DOHH2 (cell line): Measurements from ENCODE around the gene CD247.

ENCODE experiments used
- H3F3A ChIP-seq: fragments of 200-600 bp; sonication (generic), shearing (Covaris generic); 2 replicates; pipeline ENCODE4 v1.6.0; 2016; ENCODE audit warnings: antibody characterized with exemption, mild to moderate bottlenecking; ENCODE audit not compliant: control insufficient read depth, insufficient read depth
- H3K27ac ChIP-seq: fragments of 200-600 bp; sonication (generic); 2 replicates; pipeline ENCODE4 v1.5.1; 2014; ENCODE audit warnings: low read depth, mild to moderate bottlenecking, low read length, moderate library complexity
- H3K27me3 ChIP-seq: fragments of 200-600 bp; sonication (generic); 2 replicates; pipeline ENCODE4 v1.6.1; 2014; ENCODE audit warnings: mild to moderate bottlenecking, low read length, mixed read lengths; ENCODE audit not compliant: control insufficient read depth
- H3K36me3 ChIP-seq: fragments of 200-600 bp; sonication (generic); 2 replicates; pipeline ENCODE4 v1.6.1; 2014; ENCODE audit warnings: mild to moderate bottlenecking, low read length, moderate library complexity, mixed read lengths; ENCODE audit not compliant: control insufficient read depth
- H3K4me1 ChIP-seq: fragments of 200-600 bp; sonication (generic); 2 replicates; pipeline ENCODE4 v1.6.1; 2014; ENCODE audit warnings: mild to moderate bottlenecking, low read length, mixed read lengths; ENCODE audit not compliant: control insufficient read depth
- H3K4me2 ChIP-seq: fragments of 200-600 bp; sonication (generic); 2 replicates; pipeline ENCODE4 v1.6.0; 2014; ENCODE audit warnings: mild to moderate bottlenecking, low read length, moderate library complexity
- H3K4me3 ChIP-seq: fragments of 200-600 bp; sonication (generic); 2 replicates; pipeline ENCODE4 v1.5.1; 2014; ENCODE audit warnings: mild to moderate bottlenecking, low read length, mixed read lengths
- H3K79me2 ChIP-seq: fragments of 200-600 bp; sonication (generic); 2 replicates; pipeline ENCODE4 v1.6.1; 2014; ENCODE audit warnings: mild to moderate bottlenecking, low read length, mixed read lengths; ENCODE audit not compliant: control insufficient read depth
- H3K9me2 ChIP-seq: fragments of 200-600 bp; sonication (generic); replicated peaks from 2 replicates; pipeline ENCODE4 v1.6.1; 2014; ENCODE audit warnings: mild to moderate bottlenecking, low read length, mixed read lengths; ENCODE audit not compliant: control insufficient read depth
- H3K9me3 ChIP-seq: fragments of 200-600 bp; sonication (generic); 2 replicates; pipeline ENCODE4 v1.6.1; 2014; ENCODE audit warnings: antibody characterized with exemption, low read length, mixed read lengths; ENCODE audit not compliant: control insufficient read depth, insufficient read depth
- H4K20me1 ChIP-seq: fragments of 200-600 bp; sonication (generic); 2 replicates; pipeline ENCODE4 v1.6.0; 2014; ENCODE audit warnings: low read depth, mild to moderate bottlenecking, antibody characterized with exemption, low read length, moderate library complexity; ENCODE audit not compliant: control insufficient read depth, insufficient read depth
- EZH2phosphoT487 ChIP-seq: fragments of 200-600 bp; sonication (generic); IDR thresholded peaks from 2 replicates; pipeline ENCODE4 v1.6.1; 2017; ENCODE audit warnings: borderline replicate concordance, mild to moderate bottlenecking, antibody characterized with exemption, low read length, moderate library complexity, mixed read lengths
- TF ChIP-seq, protein P1 (sequence below): fragments of 200-600 bp; sonication (generic); IDR thresholded peaks from one replicate; pipeline ENCODE4 v1.5.1; 2014; ENCODE audit warnings: antibody characterized with exemption, mild to moderate bottlenecking, low read depth, low read length; ENCODE audit not compliant: poor library complexity, severe bottlenecking

CD247 gene

DNA sequence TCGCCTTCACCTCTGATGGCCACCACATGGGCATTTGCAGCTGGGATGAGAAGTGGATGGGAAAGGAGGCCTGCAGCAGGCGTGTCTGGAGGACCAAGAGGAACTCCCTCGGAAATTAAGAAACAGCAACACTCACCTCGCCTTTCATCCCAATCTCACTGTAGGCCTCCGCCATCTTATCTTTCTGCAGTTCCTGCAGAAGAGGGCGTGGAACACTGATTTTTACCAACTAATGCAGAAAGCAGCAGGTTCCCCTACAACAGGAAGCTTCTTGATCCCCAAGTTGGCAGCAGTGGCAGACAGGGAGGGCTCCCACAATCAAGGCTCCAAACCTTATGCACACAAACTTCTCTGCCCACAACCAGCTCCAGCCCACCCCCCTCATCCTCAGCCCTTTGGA, 84.4 kb downstream of the CD247 start:
- Histone ChIP-seq H3K27ac (no peak overlapping the region), H3K4me1 (peaks cover 68% of the 10 kb centered on the region)

GRCh38 chr1:167432780-167433179, 85.5 kb downstream of the CD247 start:
- H3K4me1 ChIP-seq: peaks cover 68% of the 10 kb centered on the region
- H3K27ac ChIP-seq: peak overlapping the region; percentile 95
- peak overlapping the region; percentile 99 for H3K4me2 ChIP-seq
- H3K9me3 ChIP-seq: no peaks in the 10 kb centered on the region
- H3K9me2 ChIP-seq: no peaks in the 10 kb centered on the region
- H3K4me3 ChIP-seq: peak overlapping the region; percentile 71
- TF ChIP-seq, protein P1, sequence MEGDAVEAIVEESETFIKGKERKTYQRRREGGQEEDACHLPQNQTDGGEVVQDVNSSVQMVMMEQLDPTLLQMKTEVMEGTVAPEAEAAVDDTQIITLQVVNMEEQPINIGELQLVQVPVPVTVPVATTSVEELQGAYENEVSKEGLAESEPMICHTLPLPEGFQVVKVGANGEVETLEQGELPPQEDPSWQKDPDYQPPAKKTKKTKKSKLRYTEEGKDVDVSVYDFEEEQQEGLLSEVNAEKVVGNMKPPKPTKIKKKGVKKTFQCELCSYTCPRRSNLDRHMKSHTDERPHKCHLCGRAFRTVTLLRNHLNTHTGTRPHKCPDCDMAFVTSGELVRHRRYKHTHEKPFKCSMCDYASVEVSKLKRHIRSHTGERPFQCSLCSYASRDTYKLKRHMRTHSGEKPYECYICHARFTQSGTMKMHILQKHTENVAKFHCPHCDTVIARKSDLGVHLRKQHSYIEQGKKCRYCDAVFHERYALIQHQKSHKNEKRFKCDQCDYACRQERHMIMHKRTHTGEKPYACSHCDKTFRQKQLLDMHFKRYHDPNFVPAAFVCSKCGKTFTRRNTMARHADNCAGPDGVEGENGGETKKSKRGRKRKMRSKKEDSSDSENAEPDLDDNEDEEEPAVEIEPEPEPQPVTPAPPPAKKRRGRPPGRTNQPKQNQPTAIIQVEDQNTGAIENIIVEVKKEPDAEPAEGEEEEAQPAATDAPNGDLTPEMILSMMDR: no peak
- TF ChIP-seq EZH2phosphoT487: no peak
- no peaks in the 10 kb centered on the region for H4K20me1 ChIP-seq
- H3F3A ChIP-seq: peaks cover 36% of the 10 kb centered on the region
- peaks cover 10% of the 10 kb centered on the region for H3K36me3 ChIP-seq
- no peaks in the 10 kb centered on the region for H3K79me2 ChIP-seq
- H3K27me3 ChIP-seq: no peaks in the 10 kb centered on the region

More for the DNA sequence above, 84.4 kb downstream of the CD247 start:
- H3K9me2 ChIP-seq: no peaks in the 10 kb centered on the region
- peaks cover 10% of the 10 kb centered on the region for H3K36me3 ChIP-seq
- H3K27me3 ChIP-seq: no peaks in the 10 kb centered on the region
- TF ChIP-seq, protein P1: no peak
- no peak for TF ChIP-seq EZH2phosphoT487
- H3K4me3 ChIP-seq: no peak overlapping the region
- H3F3A ChIP-seq: peaks cover 30% of the 10 kb centered on the region
- H3K9me3 ChIP-seq: no peaks in the 10 kb centered on the region
- H4K20me1 ChIP-seq: no peaks in the 10 kb centered on the region
- H3K4me2 ChIP-seq: no peak overlapping the region
- H3K79me2 ChIP-seq: peaks cover 5% of the 10 kb centered on the region; the same call in 1 of the 2 replicates

GRCh38 chr1:167431909-167432650, 86.2 kb downstream of the CD247 start:
- peak overlapping the region; percentile 95 for H3K27ac ChIP-seq
- no peaks in the 10 kb centered on the region for H3K27me3 ChIP-seq
- no peaks in the 10 kb centered on the region for H3K9me2 ChIP-seq
- H3K4me1 ChIP-seq: peaks cover 69% of the 10 kb centered on the region
- H3K4me2 ChIP-seq: peak overlapping the region; percentile 99
- peaks cover 10% of the 10 kb centered on the region for H3K36me3 ChIP-seq
- no peaks in the 10 kb centered on the region for H3K9me3 ChIP-seq
- TF ChIP-seq EZH2phosphoT487: no peak
- TF ChIP-seq, protein P1: no peak
- H3K4me3 ChIP-seq: peak overlapping the region; percentile 71
- no peaks in the 10 kb centered on the region for H4K20me1 ChIP-seq
- peaks cover 34% of the 10 kb centered on the region for H3F3A ChIP-seq
- H3K79me2 ChIP-seq: no peaks in the 10 kb centered on the region
